ENCODE results near the gene LARGE1. TPM values are rescaled to one million over a fixed set of nuclear protein-coding genes. Genes with fewer than 3 reads are reported as not detected.

The LARGE1 gene
- total RNA-seq, 1 donor from 2014 or later, result 22.6 TPM

- DNase-seq (ENCODE audit: low read depth), result no peak
Measured at GRCh38 chr22:33447733-33448132, 472.5 kb downstream of the LARGE1 start.

GRCh38 chr22:33443683-33444082 is 476.6 kb downstream of the LARGE1 start:
- no peak for DNase-seq (ENCODE audit: low read depth)

- DNase-seq (ENCODE audit: low read depth), result no peak
Measured at GRCh38 chr22:33440756-33441155, 479.5 kb downstream of the LARGE1 start.

GRCh38 chr22:33438273-33438672 is 482.0 kb downstream of the LARGE1 start:
- peak; percentile 65 for DNase-seq (ENCODE audit: low read depth)

- DNase-seq (ENCODE audit: low read depth), result no peak
Measured at GRCh38 chr22:33431300-33431699, 489.0 kb downstream of the LARGE1 start.

- no peak for DNase-seq (ENCODE audit: low read depth)
Measured at GRCh38 chr22:33429281-33429680, 491.0 kb downstream of the LARGE1 start.

GRCh38 chr22:33427461-33427860 is 492.8 kb downstream of the LARGE1 start:
- no peak for DNase-seq (ENCODE audit: low read depth)

GRCh38 chr22:33426451-33426850 is 493.8 kb downstream of the LARGE1 start:
- no peak for DNase-seq (ENCODE audit: low read depth)

GRCh38 chr22:33421859-33422258 is 498.4 kb downstream of the LARGE1 start:
- no peak for DNase-seq (ENCODE audit: low read depth)

GRCh38 chr22:33418484-33418883 is 501.8 kb downstream of the LARGE1 start:
- no peak for DNase-seq (ENCODE audit: low read depth)

- DNase-seq (ENCODE audit: low read depth), result no peak
Measured at GRCh38 chr22:33415401-33415800, 504.9 kb downstream of the LARGE1 start.

- no peak for DNase-seq (ENCODE audit: low read depth)
Measured at GRCh38 chr22:33409079-33409478, 511.2 kb downstream of the LARGE1 start.

GRCh38 chr22:33405194-33405593 is 515.1 kb downstream of the LARGE1 start:
- peak; percentile 47 for DNase-seq (ENCODE audit: low read depth)

- DNase-seq (ENCODE audit: low read depth), result no peak
Measured at GRCh38 chr22:33404723-33405122, 515.6 kb downstream of the LARGE1 start.

GRCh38 chr22:33402325-33402724 is 518.0 kb downstream of the LARGE1 start:
- no peak for DNase-seq (ENCODE audit: low read depth)

- peak; percentile 4 for DNase-seq (ENCODE audit: low read depth)
Measured at GRCh38 chr22:33401291-33401690, 519.0 kb downstream of the LARGE1 start.

GRCh38 chr22:33400891-33401290 is 519.4 kb downstream of the LARGE1 start:
- no peak for DNase-seq (ENCODE audit: low read depth)

- no peak for DNase-seq (ENCODE audit: low read depth)
Measured at GRCh38 chr22:33400061-33400840, 520.0 kb downstream of the LARGE1 start.

GRCh38 chr22:33397381-33397907 is 522.8 kb downstream of the LARGE1 start:
- DNase-seq (ENCODE audit: low read depth), result no peak

GRCh38 chr22:33393432-33393831 is 526.8 kb downstream of the LARGE1 start:
- DNase-seq (ENCODE audit: low read depth), result no peak

GRCh38 chr22:33391298-33391697 is 529.0 kb downstream of the LARGE1 start:
- no peak for DNase-seq (ENCODE audit: low read depth)

- no peak for DNase-seq (ENCODE audit: low read depth)
Measured at GRCh38 chr22:33389936-33390335, 530.3 kb downstream of the LARGE1 start.

- DNase-seq (ENCODE audit: low read depth), result no peak
Measured at GRCh38 chr22:33386270-33386669, 534.0 kb downstream of the LARGE1 start.

All from myocyte (in vitro differentiated cells).